ENCODE measurements around the gene RDX. TPM values are rescaled to one million over a fixed set of nuclear protein-coding genes. Genes with fewer than 3 reads are reported as not detected.

The RDX gene
- total RNA-seq, 1 experiment from 2014 or later: 86.6 TPM

DNA sequence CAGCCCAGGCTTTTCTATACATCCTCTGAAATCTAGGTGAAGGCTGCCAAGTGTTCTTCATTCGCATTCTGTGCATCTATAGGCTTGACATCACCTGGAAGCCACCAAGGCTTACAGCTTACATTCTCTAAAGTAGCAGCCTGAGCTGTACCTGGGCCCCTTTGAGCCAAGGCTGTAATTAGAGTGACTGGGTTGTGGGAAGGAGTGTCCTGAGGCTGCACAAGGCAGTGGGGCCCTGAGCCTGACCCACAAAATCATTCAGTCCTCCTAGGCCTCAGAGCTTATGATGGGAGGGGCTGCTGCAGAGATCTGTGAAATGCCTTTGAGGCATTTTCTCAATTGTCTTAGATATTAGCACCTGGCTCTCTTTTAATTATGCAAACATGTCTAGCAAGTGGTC lies 33.0 kb upstream of the RDX start:
- H3K27me3 Mint-ChIP-seq (ENCODE audit: low read depth): peaks cover under 1% of the 10 kb centered on the region; the same call in 1 of the 2 replicates
- Histone ChIP-seq H3K9me3 (ENCODE audit: control insufficient read depth, low read depth, low read length) (peaks cover 4% of the 10 kb centered on the region), H3K4ac (ENCODE audit: low read depth, low read length) (no peak overlapping the region), H2AK5ac (ENCODE audit: insufficient read length, low read length) (no peak overlapping the region), H3K56ac (ENCODE audit: insufficient read length, low read depth, low read length) (no peak overlapping the region), H2BK15ac (ENCODE audit: low read depth, low read length) (no peak overlapping the region), H2BK12ac (ENCODE audit: insufficient read length, low read depth, low read length) (no peak overlapping the region), H4K8ac (replicated peaks; ENCODE audit: insufficient read length, low read depth, low read length) (no peak overlapping the region), H4K91ac (ENCODE audit: insufficient read length, low read depth, low read length) (no peak overlapping the region), H2BK5ac (ENCODE audit: insufficient read length, low read length) (no peak overlapping the region), H3T11ph (ENCODE audit: low read length) (no peak overlapping the region), H2AFZ (ENCODE audit: low read length) (no peak overlapping the region), H3K18ac (ENCODE audit: insufficient read length, low read depth, low read length) (no peak overlapping the region), H4K20me1 (ENCODE audit: control insufficient read depth, insufficient read depth, insufficient read length) (no peaks in the 10 kb centered on the region), H3K9ac (ENCODE audit: extremely low read depth, insufficient read length, low read length) (no peak overlapping the region), H4K5ac (ENCODE audit: insufficient read length, low read depth, low read length) (no peak overlapping the region), H3K79me2 (ENCODE audit: insufficient read depth, low read length) (no peaks in the 10 kb centered on the region), H3K79me1 (ENCODE audit: insufficient read depth, low read depth, low read length, poor library complexity, severe bottlenecking) (no peaks in the 10 kb centered on the region), H3K27ac (ENCODE audit: insufficient read length, low read depth, low read length) (no peak overlapping the region), H3K4me1 (ENCODE audit: insufficient read depth, low read length) (no peaks in the 10 kb centered on the region), H3K4me2 (ENCODE audit: insufficient read depth, insufficient read length, low read length) (no peak overlapping the region), H3K14ac (ENCODE audit: insufficient read depth, low read length) (no peak overlapping the region), H3K23ac (ENCODE audit: insufficient read length, low read depth, low read length) (no peak overlapping the region), H3K27me3 (ENCODE audit: insufficient read depth, low read length) (no peaks in the 10 kb centered on the region), H3K23me2 (ENCODE audit: insufficient read length, low read depth, low read length, poor library complexity, severe bottlenecking) (no peaks in the 10 kb centered on the region), H2BK120ac (ENCODE audit: low read depth, low read length, poor library complexity, severe bottlenecking) (no peak overlapping the region), H2BK20ac (ENCODE audit: low read depth, low read length, poor library complexity, severe bottlenecking) (no peak overlapping the region)
- TF ChIP-seq, protein P1, sequence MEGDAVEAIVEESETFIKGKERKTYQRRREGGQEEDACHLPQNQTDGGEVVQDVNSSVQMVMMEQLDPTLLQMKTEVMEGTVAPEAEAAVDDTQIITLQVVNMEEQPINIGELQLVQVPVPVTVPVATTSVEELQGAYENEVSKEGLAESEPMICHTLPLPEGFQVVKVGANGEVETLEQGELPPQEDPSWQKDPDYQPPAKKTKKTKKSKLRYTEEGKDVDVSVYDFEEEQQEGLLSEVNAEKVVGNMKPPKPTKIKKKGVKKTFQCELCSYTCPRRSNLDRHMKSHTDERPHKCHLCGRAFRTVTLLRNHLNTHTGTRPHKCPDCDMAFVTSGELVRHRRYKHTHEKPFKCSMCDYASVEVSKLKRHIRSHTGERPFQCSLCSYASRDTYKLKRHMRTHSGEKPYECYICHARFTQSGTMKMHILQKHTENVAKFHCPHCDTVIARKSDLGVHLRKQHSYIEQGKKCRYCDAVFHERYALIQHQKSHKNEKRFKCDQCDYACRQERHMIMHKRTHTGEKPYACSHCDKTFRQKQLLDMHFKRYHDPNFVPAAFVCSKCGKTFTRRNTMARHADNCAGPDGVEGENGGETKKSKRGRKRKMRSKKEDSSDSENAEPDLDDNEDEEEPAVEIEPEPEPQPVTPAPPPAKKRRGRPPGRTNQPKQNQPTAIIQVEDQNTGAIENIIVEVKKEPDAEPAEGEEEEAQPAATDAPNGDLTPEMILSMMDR (conservative IDR thresholded peaks at IDR 0.05): no peak
- H3K27ac Mint-ChIP-seq: no peak overlapping the region
- H3K9me3 Mint-ChIP-seq: peaks cover 26 to 38% of the 10 kb centered on the region in 2 experiments
- H3K36me3 Mint-ChIP-seq (ENCODE audit: insufficient read depth in 1 of 3, low read depth in 3 of 3): peaks cover 12 to 43% (median 14%) of the 10 kb centered on the region in 3 experiments; a peak in 6 of 7 replicates
- no peak for DNase-seq
- no CpG with 5 or more reads among the region's 1 CpG for WGBS (ENCODE audit: extremely low coverage, insufficient read length, low lambda C conversion rate)
- H3K4me1 Mint-ChIP-seq: peaks cover 8 to 9% of the 10 kb centered on the region in 2 experiments; a peak in 3 of 4 replicates
- no peak overlapping the region for H3K4me3 Mint-ChIP-seq

Measured in H9 (cell line).